PC-3 (cell line): ENCODE data around the gene IRAG1. TPM values are rescaled to one million over a fixed set of nuclear protein-coding genes. Genes with fewer than 3 reads are reported as not detected.

Experiments used
- ATAC-seq: fragments of 200-7000 bp; cut with Tn5 transposase; 2 replicates; pipeline ENCODE4 v1.9.1; 2020; ENCODE audit warnings: mild to moderate bottlenecking, moderate library complexity
- BruUV-seq: library from RNA; stranded (reverse); fragments of 400-500 nt; replicated peaks from 2 replicates; lab custom pipeline; 2021; lab: Mats Ljungman, UMichigan
- CTCF ChIA-PET: fragments of 300-600 bp; sonication (Branson Sonifier 250); formaldehyde crosslinking; loops from one replicate; lab custom pipeline; 2022; ENCODE audit warnings: antibody characterized with exemption; lab: Charles Lee
- POLR2A ChIA-PET: fragments of 300-600 bp; sonication (Branson Sonifier 250); formaldehyde crosslinking; loops from one replicate; lab custom pipeline; 2022; ENCODE audit warnings: antibody characterized with exemption; ENCODE audit not compliant: unreplicated experiment; lab: Charles Lee
- DNase-seq: peaks from one replicate; pipeline ENCODE4 v3.0.0-alpha.2; 2015
- H2AFZ ChIP-seq: fragments of 300-600 bp; sonication (generic); 2 replicates; pipeline ENCODE4 v1.6.0; 2016; ENCODE audit warnings: antibody characterized with exemption, low read length
- H3F3A ChIP-seq: fragments of 300-600 bp; sonication (generic); one replicate; pipeline ENCODE4 v1.6.0; 2017; ENCODE audit warnings: antibody characterized with exemption, low read length, control low read depth, mild to moderate bottlenecking; ENCODE audit not compliant: unreplicated experiment
- H3K27ac ChIP-seq: fragments of 300-600 bp; sonication (generic); 2 replicates; pipeline ENCODE4 v1.5.1; 2016; ENCODE audit warnings: mild to moderate bottlenecking, low read length
- H3K27me3 ChIP-seq: fragments of 300-600 bp; sonication (generic); 2 replicates; pipeline ENCODE4 v1.6.1; 2016; ENCODE audit warnings: low read length, mixed read lengths
- H3K36me3 ChIP-seq: fragments of 300-600 bp; sonication (generic); 2 replicates; pipeline ENCODE4 v1.6.1; 2016; ENCODE audit warnings: low read depth, mixed run types, low read length, mixed read lengths
- H3K4me1 ChIP-seq: fragments of 300-600 bp; sonication (generic); 2 replicates; pipeline ENCODE4 v1.5.1; 2016; ENCODE audit warnings: low read length; ENCODE audit not compliant: insufficient read depth
- H3K4me2 ChIP-seq: fragments of 300-600 bp; sonication (generic); 2 replicates; pipeline ENCODE4 v1.6.0; 2016; ENCODE audit warnings: low read length
- H3K4me3 ChIP-seq: fragments of 300-600 bp; sonication (generic); 2 replicates; pipeline ENCODE4 v1.5.1; 2016; ENCODE audit warnings: mild to moderate bottlenecking, low read length, mixed read lengths
- H3K79me2 ChIP-seq: fragments of 300-600 bp; sonication (generic); 2 replicates; pipeline ENCODE4 v1.6.1; 2017; ENCODE audit warnings: low read length, mixed read lengths
- H3K9ac ChIP-seq: fragments of 300-600 bp; sonication (generic); 2 replicates; pipeline ENCODE4 v1.6.0; 2016; ENCODE audit warnings: mild to moderate bottlenecking, low read length
- H3K9me2 ChIP-seq: fragments of 300-600 bp; sonication (generic); replicated peaks from 2 replicates; pipeline ENCODE4 v1.6.1; 2016; ENCODE audit warnings: mixed run types, low read length, mixed read lengths
- H3K9me3 ChIP-seq: fragments of 300-600 bp; sonication (generic); 2 replicates; pipeline ENCODE4 v1.6.1; 2016; ENCODE audit warnings: low read length, mixed read lengths
- H4K20me1 ChIP-seq: fragments of 300-600 bp; sonication (generic); 2 replicates; pipeline ENCODE4 v1.6.1; 2016; ENCODE audit warnings: low read length, mixed read lengths
- EZH2 ChIP-seq: fragments of 300-600 bp; sonication (generic); IDR thresholded peaks from one replicate; pipeline ENCODE4 v1.6.1; 2017; ENCODE audit warnings: antibody characterized with exemption, mild to moderate bottlenecking, low read length; ENCODE audit not compliant: unreplicated experiment
- EZH2phosphoT487 ChIP-seq: fragments of 300-600 bp; sonication (generic); IDR thresholded peaks from 2 replicates; pipeline ENCODE4 v1.6.1; 2018; ENCODE audit warnings: mild to moderate bottlenecking, antibody characterized with exemption, low read length, borderline replicate concordance
- intact Hi-C: fragments of 100-400 bp; cut with micrococcal nuclease; formaldehyde crosslinking; loops from 2 replicates; pipeline ENCODE4 v1.9.0; 2023
- total RNA-seq: library from RNA; depleted of rRNA; stranded (reverse); fragments of >200 nt; gene quantifications from 2 replicates; pipeline ENCODE4 v1.2.3, GENCODE V29; 2014
- TF ChIP-seq, protein P1 (sequence below): fragments of 300-600 bp; sonication (generic); conservative IDR thresholded peaks from 2 replicates; pipeline ENCODE4 v1.5.1; 2017; ENCODE audit warnings: antibody characterized with exemption, low read depth, mild to moderate bottlenecking, low read length

Gene IRAG1
- total RNA-seq, 1 experiment from 2014 or later: not detected

DNA sequence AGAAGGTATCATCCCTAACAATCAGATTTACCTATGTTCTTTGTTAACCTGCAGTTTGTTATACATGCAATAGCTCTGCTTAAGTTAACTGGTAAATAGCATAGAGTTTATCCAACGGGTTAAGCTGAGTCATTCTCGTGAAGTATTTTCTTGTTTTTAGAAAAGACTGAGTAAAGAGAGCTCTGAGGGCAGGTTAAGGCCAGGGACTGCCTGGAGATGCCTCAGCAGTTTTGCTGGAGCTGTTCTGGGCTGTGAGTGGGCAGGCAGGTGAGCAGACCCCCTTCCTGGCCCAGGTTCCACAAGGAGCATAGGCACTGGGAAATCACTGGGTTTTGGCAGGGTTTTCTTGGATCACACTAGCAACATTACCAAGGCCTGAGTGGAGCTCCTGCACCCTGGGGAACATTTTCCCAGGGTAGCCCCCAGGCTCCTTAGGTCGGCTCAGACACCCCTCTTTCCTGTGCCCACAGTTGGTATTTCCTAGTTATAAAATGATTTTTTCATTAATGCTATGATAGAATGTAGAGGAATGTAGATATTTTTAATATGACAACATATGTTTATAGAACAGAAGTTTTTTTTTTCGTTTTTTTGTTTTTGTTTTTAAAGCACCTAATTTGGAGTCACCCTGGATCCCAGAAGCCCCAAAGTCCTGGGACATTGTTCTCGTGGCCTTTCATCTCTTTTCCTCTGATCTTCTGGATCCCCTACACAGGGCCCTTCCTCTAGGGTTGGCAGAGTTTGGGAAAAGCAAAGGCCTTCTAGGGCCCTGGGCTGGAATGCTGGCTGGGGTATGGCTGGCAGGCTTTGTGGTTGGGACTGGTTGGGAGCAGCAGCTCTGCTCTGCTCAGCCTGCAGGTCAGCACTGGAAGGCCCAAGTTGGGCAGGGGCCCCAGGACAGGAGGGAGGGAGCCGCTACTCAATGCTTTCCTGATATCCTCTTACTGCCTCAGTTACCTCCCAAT lies 26.7 kb downstream of the IRAG1 start:
- Histone ChIP-seq H3K4me3 (no peak overlapping the region), H3K9ac (no peak overlapping the region), H3F3A (no peaks in the 10 kb centered on the region), H3K9me3 (no peaks in the 10 kb centered on the region), H3K27me3 (no peaks in the 10 kb centered on the region), H3K36me3 (no peaks in the 10 kb centered on the region), H2AFZ (0 out of 2 replicates have a peak overlapping the region, but pooled peaks have one; percentile 53), H3K4me2 (no peak overlapping the region), H3K9me2 (no peaks in the 10 kb centered on the region), H4K20me1 (no peaks in the 10 kb centered on the region), H3K79me2 (no peaks in the 10 kb centered on the region), H3K4me1 (peaks cover 18% of the 10 kb centered on the region), H3K27ac (peak overlapping the region; percentile 3; the same call in 1 of the 2 replicates)
- POLR2A ChIA-PET: no interaction called here
- ATAC-seq (peak; percentile 65), DNase-seq (peak; percentile 54)
- intact Hi-C loops: no loop called here
- no TSS peak for BruUV-seq
- TF ChIP-seq EZH2: no peak
- TF ChIP-seq EZH2phosphoT487: no peak
- TF ChIP-seq, protein P1, sequence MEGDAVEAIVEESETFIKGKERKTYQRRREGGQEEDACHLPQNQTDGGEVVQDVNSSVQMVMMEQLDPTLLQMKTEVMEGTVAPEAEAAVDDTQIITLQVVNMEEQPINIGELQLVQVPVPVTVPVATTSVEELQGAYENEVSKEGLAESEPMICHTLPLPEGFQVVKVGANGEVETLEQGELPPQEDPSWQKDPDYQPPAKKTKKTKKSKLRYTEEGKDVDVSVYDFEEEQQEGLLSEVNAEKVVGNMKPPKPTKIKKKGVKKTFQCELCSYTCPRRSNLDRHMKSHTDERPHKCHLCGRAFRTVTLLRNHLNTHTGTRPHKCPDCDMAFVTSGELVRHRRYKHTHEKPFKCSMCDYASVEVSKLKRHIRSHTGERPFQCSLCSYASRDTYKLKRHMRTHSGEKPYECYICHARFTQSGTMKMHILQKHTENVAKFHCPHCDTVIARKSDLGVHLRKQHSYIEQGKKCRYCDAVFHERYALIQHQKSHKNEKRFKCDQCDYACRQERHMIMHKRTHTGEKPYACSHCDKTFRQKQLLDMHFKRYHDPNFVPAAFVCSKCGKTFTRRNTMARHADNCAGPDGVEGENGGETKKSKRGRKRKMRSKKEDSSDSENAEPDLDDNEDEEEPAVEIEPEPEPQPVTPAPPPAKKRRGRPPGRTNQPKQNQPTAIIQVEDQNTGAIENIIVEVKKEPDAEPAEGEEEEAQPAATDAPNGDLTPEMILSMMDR: no peak
- CTCF ChIA-PET: no interaction called here

DNA sequence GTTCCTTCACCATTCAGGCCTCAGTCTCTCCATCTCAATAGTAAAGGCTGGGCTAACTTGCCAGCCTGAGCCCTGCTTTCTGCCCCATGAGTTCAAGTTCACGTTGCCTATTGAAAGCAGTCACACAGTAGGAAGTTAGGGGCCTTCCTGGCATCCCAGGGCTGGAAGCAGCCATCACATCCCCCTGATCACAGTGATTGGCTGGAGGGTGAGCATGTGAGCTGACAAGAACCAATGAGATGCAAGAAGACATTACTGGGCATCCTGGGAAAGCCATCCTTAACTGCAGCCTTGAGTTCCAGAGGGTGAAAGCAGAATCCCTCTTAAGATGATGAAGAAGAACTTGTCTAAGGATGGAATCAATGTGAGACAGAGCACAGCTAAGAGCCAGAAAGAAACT lies 29.1 kb downstream of the IRAG1 start:
- no peak overlapping the region for H3K9ac ChIP-seq
- no peak overlapping the region for H3K27ac ChIP-seq
- CTCF ChIA-PET: no interaction called here
- H3K4me3 ChIP-seq: no peak overlapping the region
- H3K9me3 ChIP-seq: no peaks in the 10 kb centered on the region
- DNase-seq (no peak), ATAC-seq (no peak)
- H3F3A ChIP-seq: no peaks in the 10 kb centered on the region
- no peak overlapping the region for H2AFZ ChIP-seq
- no peak overlapping the region for H3K4me2 ChIP-seq
- H3K36me3 ChIP-seq: no peaks in the 10 kb centered on the region
- H3K27me3 ChIP-seq: no peaks in the 10 kb centered on the region
- H3K79me2 ChIP-seq: no peaks in the 10 kb centered on the region
- TF ChIP-seq EZH2 (no peak), EZH2phosphoT487 (no peak)
- TF ChIP-seq, protein P1: no peak
- BruUV-seq: no TSS peak
- intact Hi-C loops: no loop called here
- no peaks in the 10 kb centered on the region for H4K20me1 ChIP-seq
- H3K4me1 ChIP-seq: peaks cover 27% of the 10 kb centered on the region
- no peaks in the 10 kb centered on the region for H3K9me2 ChIP-seq
- POLR2A ChIA-PET: no interaction called here

DNA sequence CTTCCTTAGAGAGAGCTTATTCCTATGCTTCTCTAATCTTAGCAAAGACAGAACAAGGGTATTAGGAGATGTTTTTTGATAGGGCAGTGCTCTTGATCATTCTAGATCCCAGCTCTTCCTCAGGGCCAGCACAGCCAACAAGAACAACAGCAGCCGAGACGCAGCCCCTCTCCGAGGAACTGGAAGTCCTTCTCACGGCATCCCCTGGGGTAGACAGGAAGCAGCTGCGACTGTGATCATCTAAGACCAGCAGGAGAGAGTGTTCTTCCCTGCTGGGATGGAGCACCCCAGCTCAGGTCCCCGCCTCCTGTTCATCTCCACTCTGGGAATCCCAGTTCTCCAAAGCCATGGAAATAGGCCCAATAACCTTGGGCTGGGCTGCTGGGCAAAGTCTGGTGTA lies 29.6 kb downstream of the IRAG1 start:
- no peak overlapping the region for H3K4me3 ChIP-seq
- H3K36me3 ChIP-seq: no peaks in the 10 kb centered on the region
- no peaks in the 10 kb centered on the region for H3K27me3 ChIP-seq
- no peaks in the 10 kb centered on the region for H3K79me2 ChIP-seq
- H3K9me2 ChIP-seq: no peaks in the 10 kb centered on the region
- no peak overlapping the region for H3K27ac ChIP-seq
- no TSS peak for BruUV-seq
- no peak for DNase-seq
- no peak overlapping the region for H3K4me2 ChIP-seq
- TF ChIP-seq EZH2: no peak
- TF ChIP-seq, protein P1: no peak
- TF ChIP-seq EZH2phosphoT487: no peak
- H3K9me3 ChIP-seq: no peaks in the 10 kb centered on the region
- no peak for ATAC-seq
- no peak overlapping the region for H2AFZ ChIP-seq
- intact Hi-C loops: no loop called here
- H3K9ac ChIP-seq: no peak overlapping the region
- ChIA-PET CTCF (no interaction called here), POLR2A (no interaction called here)
- H3F3A ChIP-seq: no peaks in the 10 kb centered on the region
- peaks cover 30% of the 10 kb centered on the region for H3K4me1 ChIP-seq
- H4K20me1 ChIP-seq: no peaks in the 10 kb centered on the region
